Measurements from ENCODE around the gene LCN6.

Gene LCN6

DNA sequence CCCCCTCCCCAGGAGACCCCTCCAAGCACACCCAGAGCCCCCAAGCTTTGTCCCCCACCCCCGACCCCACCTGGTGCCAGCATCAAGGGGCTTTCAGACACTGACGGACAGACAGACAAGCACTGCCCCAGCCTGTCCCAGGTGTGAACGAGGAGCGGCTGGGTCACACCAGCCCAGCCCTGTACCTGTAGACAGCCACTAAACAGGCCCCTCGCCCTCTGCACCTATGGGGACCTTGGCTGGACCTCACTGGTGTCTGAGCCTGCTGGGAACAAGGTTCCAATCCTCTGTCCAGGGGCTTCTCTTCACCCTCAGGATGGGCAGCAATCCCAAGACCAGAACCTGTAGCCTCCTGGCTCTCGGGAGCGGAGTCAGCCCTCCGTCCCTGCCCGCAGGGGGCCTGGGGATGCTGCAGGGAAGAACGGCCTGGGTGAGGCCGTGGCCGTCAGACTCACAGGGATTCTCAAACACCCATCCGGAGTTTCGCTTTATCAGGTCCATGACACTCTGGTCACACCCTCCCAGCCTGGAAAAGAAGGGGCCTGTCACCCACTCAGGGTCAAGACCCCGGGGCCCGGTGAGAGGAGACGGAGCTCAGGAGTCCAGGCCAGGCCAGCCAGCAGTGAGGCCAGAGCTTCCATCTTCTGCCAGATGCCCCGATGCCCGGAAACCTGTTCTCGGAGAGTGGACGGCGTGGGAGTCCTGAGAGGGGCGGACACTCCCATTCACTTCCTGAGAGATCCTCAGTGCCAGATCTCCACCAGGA lies 2.8 kb downstream of the LCN6 start:
- TF ChIP-seq, protein P1, sequence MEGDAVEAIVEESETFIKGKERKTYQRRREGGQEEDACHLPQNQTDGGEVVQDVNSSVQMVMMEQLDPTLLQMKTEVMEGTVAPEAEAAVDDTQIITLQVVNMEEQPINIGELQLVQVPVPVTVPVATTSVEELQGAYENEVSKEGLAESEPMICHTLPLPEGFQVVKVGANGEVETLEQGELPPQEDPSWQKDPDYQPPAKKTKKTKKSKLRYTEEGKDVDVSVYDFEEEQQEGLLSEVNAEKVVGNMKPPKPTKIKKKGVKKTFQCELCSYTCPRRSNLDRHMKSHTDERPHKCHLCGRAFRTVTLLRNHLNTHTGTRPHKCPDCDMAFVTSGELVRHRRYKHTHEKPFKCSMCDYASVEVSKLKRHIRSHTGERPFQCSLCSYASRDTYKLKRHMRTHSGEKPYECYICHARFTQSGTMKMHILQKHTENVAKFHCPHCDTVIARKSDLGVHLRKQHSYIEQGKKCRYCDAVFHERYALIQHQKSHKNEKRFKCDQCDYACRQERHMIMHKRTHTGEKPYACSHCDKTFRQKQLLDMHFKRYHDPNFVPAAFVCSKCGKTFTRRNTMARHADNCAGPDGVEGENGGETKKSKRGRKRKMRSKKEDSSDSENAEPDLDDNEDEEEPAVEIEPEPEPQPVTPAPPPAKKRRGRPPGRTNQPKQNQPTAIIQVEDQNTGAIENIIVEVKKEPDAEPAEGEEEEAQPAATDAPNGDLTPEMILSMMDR (IDR thresholded peaks at IDR 0.05; ENCODE audit: control extremely low read depth, extremely low read depth, low read depth, missing control alignments), result no peak
- ChIA-PET POLR2A (interaction anchor here (1.1 kb wide), 1 partner anchor 17 kb away, joined by 7 read pairs; no protein-coding TSS in a partner anchor), CTCF (interaction anchor here (0.7 to 1.3 kb wide), 2 partner anchors 15 to 19 kb away, joined by 3 read pairs; partner anchors contain the start of gene LCN15)
- DNase-seq (ENCODE audit: extremely low spot score), result no peak

DNA sequence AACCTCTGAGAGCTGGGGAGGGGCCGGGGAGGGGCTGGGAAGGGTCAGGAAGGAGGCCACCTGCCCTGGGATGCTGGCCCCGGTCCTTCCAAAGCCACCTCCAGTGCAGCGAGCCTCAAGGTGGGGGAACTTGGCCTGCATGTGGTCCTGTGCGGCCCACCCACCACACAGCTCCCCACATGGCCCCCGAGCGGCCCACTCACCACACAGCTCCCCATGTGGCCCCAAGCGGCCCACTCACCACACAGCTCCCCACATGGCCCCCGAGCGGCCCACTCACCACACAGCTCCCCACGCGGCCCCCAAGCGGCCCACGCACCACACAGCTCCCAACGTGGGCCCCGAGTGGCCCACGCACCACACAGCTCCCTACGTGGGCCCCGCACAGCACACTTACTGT lies 3.6 kb downstream of the LCN6 start:
- CTCF ChIA-PET, result interaction anchor here (0.7 to 1.3 kb wide), 3 partner anchors 15 to 19 kb away, joined by 3 read pairs; partner anchors contain the start of gene LCN15

DNA sequence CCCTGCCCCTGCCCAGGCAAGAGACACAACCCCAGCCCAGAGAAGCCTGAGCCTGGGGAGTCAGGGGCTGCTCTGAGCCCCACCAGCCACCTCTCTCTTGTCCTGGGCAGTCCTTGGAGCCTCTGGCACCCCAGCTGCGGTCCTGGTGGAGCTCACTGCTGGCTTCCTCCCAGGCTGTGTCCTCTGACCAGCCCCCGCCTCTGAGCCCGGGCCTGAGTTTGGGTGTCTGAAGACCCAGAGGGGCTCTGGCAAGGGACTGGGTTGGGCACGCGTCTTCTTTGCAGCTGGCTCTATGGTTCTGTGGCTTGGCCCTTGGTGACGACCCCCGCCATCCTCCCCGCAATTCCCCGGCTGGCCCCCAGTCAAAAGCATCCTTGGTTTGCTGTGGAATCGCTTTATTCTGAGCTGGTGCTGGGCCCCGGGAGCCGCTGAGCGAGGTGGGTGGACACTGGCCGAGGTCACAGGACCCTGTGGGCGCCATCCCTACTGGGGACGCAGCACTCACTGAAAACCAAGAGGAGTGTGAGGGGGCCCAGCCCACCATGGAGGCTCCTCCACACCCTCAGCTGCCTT lies 4.6 kb downstream of the LCN6 start:
- DNase-seq (ENCODE audit: extremely low spot score), result no peak
- TF ChIP-seq, protein P1 (IDR thresholded peaks at IDR 0.05; ENCODE audit: control extremely low read depth, extremely low read depth, low read depth, missing control alignments), result no peak
- ChIA-PET CTCF (interaction anchor here (1.0 to 3.4 kb wide), 3 partner anchors 10 to 325 kb away, joined by 3 to 24 read pairs (median 3); partner anchors contain the start of gene LCN8), POLR2A (interaction anchor here (0.5 kb wide), 1 partner anchor 127 kb away, joined by 4 read pairs; no protein-coding TSS in a partner anchor)

More for the DNA sequence above, 3.6 kb downstream of the LCN6 start:
- TF ChIP-seq, protein P1 (IDR thresholded peaks at IDR 0.05; ENCODE audit: control extremely low read depth, extremely low read depth, low read depth, missing control alignments), result no peak
- POLR2A ChIA-PET, result interaction anchor here (1.1 kb wide), 1 partner anchor 16 kb away, joined by 7 read pairs; no protein-coding TSS in a partner anchor
- DNase-seq (ENCODE audit: extremely low spot score), result no peak

DNA sequence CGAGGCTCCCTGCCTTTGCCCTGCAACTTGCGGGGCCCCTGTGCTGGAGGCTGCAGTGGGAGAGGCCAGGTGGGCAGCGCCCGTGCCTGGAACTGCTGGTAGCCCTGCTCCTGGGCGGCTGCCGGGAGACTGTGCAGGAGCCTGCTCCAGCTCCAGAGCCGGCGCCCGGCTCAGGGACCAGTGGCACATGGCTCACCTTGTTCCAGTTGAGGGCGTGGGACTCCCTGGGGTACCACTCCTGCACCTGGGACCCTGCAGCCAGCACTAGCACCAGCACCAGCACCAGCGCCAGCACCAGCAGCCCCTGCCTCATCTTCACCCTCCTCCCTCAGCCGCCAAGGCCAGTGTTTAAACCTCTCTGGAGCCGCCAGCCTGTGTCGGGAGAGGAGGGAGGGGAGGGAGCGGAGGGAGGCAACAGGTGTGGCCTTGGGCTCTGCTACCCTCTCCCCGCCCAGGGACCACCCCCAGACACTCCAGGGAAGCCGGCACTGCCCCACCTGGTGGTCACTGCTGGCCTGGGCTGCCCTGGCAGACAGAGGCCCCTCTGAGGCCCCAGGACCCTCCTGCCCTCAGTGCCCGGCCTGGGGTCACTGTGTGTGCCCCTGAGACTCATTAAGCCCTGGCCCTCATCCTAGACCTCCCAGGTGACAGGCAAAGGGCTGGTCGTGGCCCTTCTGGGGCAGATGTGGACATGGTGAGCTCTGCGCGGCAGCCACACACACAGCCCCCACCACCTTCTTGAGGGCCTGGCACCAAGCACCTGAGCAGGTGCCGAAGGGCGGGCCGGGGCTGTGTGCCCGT lies 5.5 kb downstream of the LCN6 start, which contains the start of gene LCN10:
TSS of gene LCN10 (minus strand) at position 350 of the 801 bp plus-strand sequence. CDS start at position 313, 37 bp downstream.
- TF ChIP-seq, protein P1 (IDR thresholded peaks at IDR 0.05; ENCODE audit: control extremely low read depth, extremely low read depth, low read depth, missing control alignments), result no peak
- POLR2A ChIA-PET, result interaction anchor here (0.5 to 1.5 kb wide), 2 partner anchors 13 to 126 kb away, joined by 4 to 6 read pairs; no protein-coding TSS in a partner anchor
- no peak for DNase-seq (ENCODE audit: extremely low spot score)
- CTCF ChIA-PET, result interaction anchor here (1.0 to 3.4 kb wide), 4 partner anchors 11 to 326 kb away, joined by 3 to 27 read pairs (median 14); partner anchors contain the start of gene LCN8

DNA sequence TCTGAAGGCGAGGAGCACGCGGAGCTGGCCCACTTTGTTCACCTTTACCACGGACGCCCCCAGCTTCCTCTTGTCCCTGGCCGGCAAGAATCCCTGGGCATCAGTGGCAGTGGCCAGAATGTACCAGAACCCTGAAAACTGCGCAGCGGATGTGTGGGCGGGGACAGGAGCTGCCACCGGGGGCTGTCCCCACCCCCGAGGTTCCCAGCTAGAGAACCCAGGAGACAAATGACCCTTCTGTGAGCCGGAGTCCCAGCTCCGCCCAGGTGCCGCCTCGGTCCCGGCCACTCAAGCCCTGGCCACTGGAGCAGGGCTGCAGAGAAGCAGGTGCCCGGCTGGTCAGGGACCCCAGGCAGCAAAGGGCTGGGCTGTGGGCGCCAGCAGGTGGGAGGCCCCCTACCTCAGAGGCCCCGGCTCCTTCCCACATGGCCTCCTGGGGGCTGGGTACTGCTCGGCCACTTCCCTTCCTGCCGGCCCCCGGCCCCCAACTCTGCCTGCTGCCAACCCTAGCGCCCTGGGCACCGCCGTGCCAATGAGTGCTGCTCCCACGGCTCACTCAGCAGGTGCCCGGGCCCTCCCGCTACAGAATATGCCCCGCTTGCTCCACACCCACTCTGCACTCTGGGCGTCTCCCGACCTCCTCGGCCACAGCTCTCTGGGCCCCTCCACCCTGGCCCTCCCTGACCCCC lies 6.3 kb downstream of the LCN6 start:
- TF ChIP-seq, protein P1 (IDR thresholded peaks at IDR 0.05; ENCODE audit: control extremely low read depth, extremely low read depth, low read depth, missing control alignments), result no peak
- POLR2A ChIA-PET, result interaction anchor here (1.4 to 1.5 kb wide), 2 partner anchors 12 to 14 kb away, joined by 6 to 18 read pairs; no protein-coding TSS in a partner anchor
- CTCF ChIA-PET, result interaction anchor here (0.7 to 3.4 kb wide), 10 partner anchors 9 to 495 kb away, joined by 3 to 27 read pairs (median 3); partner anchors contain the start of gene LCN8
- peak; percentile 88 for DNase-seq (ENCODE audit: extremely low spot score)
